Calu3 (cell line): ENCODE results near the gene AGPAT4. TPM values are rescaled to one million over a fixed set of nuclear protein-coding genes. Genes with fewer than 3 reads are reported as not detected.

Source experiments
- BruUV-seq: library from RNA; stranded (reverse); fragments of 400-500 nt; replicated peaks from 2 replicates; lab custom pipeline; 2021; lab: Mats Ljungman, UMichigan
- CTCF ChIA-PET: fragments of 300-600 bp; sonication (Branson Sonifier 250); formaldehyde crosslinking; loops from one replicate; lab custom pipeline; 2022; ENCODE audit warnings: antibody characterized with exemption; lab: Charles Lee
- DNase-seq: peaks from one replicate; pipeline ENCODE4 v3.0.0; 2022
- H3K27ac Mint-ChIP-seq: one replicate; pipeline ENCODE4 v1.8.0; 2022; ENCODE audit warnings: mixed read lengths; ENCODE audit not compliant: unreplicated experiment
- H3K27me3 Mint-ChIP-seq: one replicate; pipeline ENCODE4 v1.8.0; 2022; ENCODE audit warnings: mixed read lengths; ENCODE audit not compliant: unreplicated experiment
- H3K36me3 Mint-ChIP-seq: one replicate; pipeline ENCODE4 v1.8.0; 2022; ENCODE audit warnings: mild to moderate bottlenecking, moderate library complexity, mixed read lengths; ENCODE audit not compliant: insufficient read depth, unreplicated experiment
- H3K4me1 Mint-ChIP-seq: one replicate; pipeline ENCODE4 v1.8.0; 2022; ENCODE audit warnings: mild to moderate bottlenecking, low read depth, mixed read lengths; ENCODE audit not compliant: unreplicated experiment
- H3K4me3 Mint-ChIP-seq: one replicate; pipeline ENCODE4 v1.8.0; 2022; ENCODE audit warnings: mild to moderate bottlenecking, low read depth, moderate library complexity, mixed read lengths; ENCODE audit not compliant: unreplicated experiment
- H3K9me3 Mint-ChIP-seq: one replicate; pipeline ENCODE4 v1.8.0; 2022; ENCODE audit warnings: low read depth, mixed read lengths; ENCODE audit not compliant: unreplicated experiment
- CTCF ChIP-seq: fragments of 200-600 bp; IDR thresholded peaks from one replicate; pipeline ENCODE4 v1.8.0; 2022; ENCODE audit warnings: antibody characterized with exemption; ENCODE audit not compliant: unreplicated experiment
- intact Hi-C: fragments of 100-400 bp; cut with micrococcal nuclease; formaldehyde crosslinking; loops from one replicate; pipeline ENCODE4 v1.10.0; 2022; ENCODE audit not compliant: unreplicated experiment
- total RNA-seq: library from RNA; stranded (reverse); gene quantifications from 2 replicates; pipeline ENCODE4 v1.2.3, GENCODE V29; 2022

Gene AGPAT4
- total RNA-seq, 1 experiment from 2014 or later, result 11.3 TPM

- BruUV-seq, result no TSS peak
- intact Hi-C loops, result no loop called here
Observed at GRCh38 chr6:161308075-161308655, 34.3 kb upstream of the AGPAT4 start.

GRCh38 chr6:161305860-161306259 lies 32.0 kb upstream of the AGPAT4 start:
- Mint-ChIP-seq H3K36me3 (no peaks in the 10 kb centered on the region), H3K4me3 (no peak overlapping the region), H3K27ac (no peak overlapping the region), H3K9me3 (peaks cover 6% of the 10 kb centered on the region), H3K4me1 (peaks cover 21% of the 10 kb centered on the region), H3K27me3 (no peaks in the 10 kb centered on the region)
- intact Hi-C loops, result no loop called here
- DNase-seq, result no peak
- BruUV-seq, result no TSS peak
- CTCF ChIA-PET, result no interaction called here
- TF ChIP-seq CTCF, result no peak

More at GRCh38 chr6:161308075-161308655, 34.3 kb upstream of the AGPAT4 start:
- H3K4me3 Mint-ChIP-seq, result no peak overlapping the region
- no peak for DNase-seq
- CTCF ChIA-PET, result no interaction called here
- no peak for TF ChIP-seq CTCF
- peaks cover 13% of the 10 kb centered on the region for H3K4me1 Mint-ChIP-seq
- no peaks in the 10 kb centered on the region for H3K36me3 Mint-ChIP-seq
- H3K27me3 Mint-ChIP-seq, result no peaks in the 10 kb centered on the region
- H3K27ac Mint-ChIP-seq, result no peak overlapping the region
- peaks cover 5% of the 10 kb centered on the region for H3K9me3 Mint-ChIP-seq

GRCh38 chr6:161303628-161304340 lies 29.9 kb upstream of the AGPAT4 start:
- H3K36me3 Mint-ChIP-seq, result no peaks in the 10 kb centered on the region
- intact Hi-C loops, result no loop called here
- CTCF ChIA-PET, result interaction anchor here (1.1 kb wide), 1 partner anchor 10 kb away, joined by 3 read pairs; no protein-coding TSS in a partner anchor
- TF ChIP-seq CTCF, result no peak
- no peak for DNase-seq
- no peak overlapping the region for H3K4me3 Mint-ChIP-seq
- BruUV-seq, result no TSS peak
- H3K9me3 Mint-ChIP-seq, result peaks cover 3% of the 10 kb centered on the region
- no peaks in the 10 kb centered on the region for H3K27me3 Mint-ChIP-seq
- peaks cover 21% of the 10 kb centered on the region for H3K4me1 Mint-ChIP-seq
- no peak overlapping the region for H3K27ac Mint-ChIP-seq

- no peak overlapping the region for H3K4me3 Mint-ChIP-seq
- no peak for TF ChIP-seq CTCF
- H3K36me3 Mint-ChIP-seq, result no peaks in the 10 kb centered on the region
- H3K27me3 Mint-ChIP-seq, result no peaks in the 10 kb centered on the region
- BruUV-seq, result no TSS peak
- intact Hi-C loops, result no loop called here
- H3K9me3 Mint-ChIP-seq, result peaks cover 3% of the 10 kb centered on the region
- DNase-seq, result no peak
- no peak overlapping the region for H3K27ac Mint-ChIP-seq
- H3K4me1 Mint-ChIP-seq, result peaks cover 21% of the 10 kb centered on the region
- CTCF ChIA-PET, result interaction anchor here (0.7 kb wide), 1 partner anchor 1132 kb away, joined by 5 read pairs; no protein-coding TSS in a partner anchor
Observed at GRCh38 chr6:161302949-161303348, 29.1 kb upstream of the AGPAT4 start.
